Ishikawa (cell line): ENCODE data around the gene ZNF385D.

Experiments used
- CEBPB ChIP-seq: IDR thresholded peaks from 2 replicates; pipeline ENCODE4 v1.6.1; 2012
- CREB1 ChIP-seq: IDR thresholded peaks from 2 replicates; pipeline ENCODE4 v1.6.1; 2012; ENCODE audit warnings: low read depth
- EGR1 ChIP-seq: IDR thresholded peaks from 2 replicates; pipeline ENCODE4 v1.6.1; 2012
- EP300 ChIP-seq: IDR thresholded peaks from 2 replicates; pipeline ENCODE4 v1.6.1; 2012; ENCODE audit warnings: borderline replicate concordance
- FOXM1 ChIP-seq: IDR thresholded peaks from 2 replicates; pipeline ENCODE4 v1.6.1; 2012; ENCODE audit warnings: low read depth, borderline replicate concordance
- NFIC ChIP-seq: IDR thresholded peaks from 2 replicates; pipeline ENCODE4 v1.6.1; 2012
- RAD21 ChIP-seq: IDR thresholded peaks from 2 replicates; pipeline ENCODE4 v1.6.1; 2012; ENCODE audit warnings: low read depth
- TAF1 ChIP-seq: IDR thresholded peaks from 2 replicates; pipeline ENCODE4 v1.6.1; 2012; ENCODE audit warnings: low read depth, mild to moderate bottlenecking
- TCF12 ChIP-seq: IDR thresholded peaks from 2 replicates; pipeline ENCODE4 v1.6.1; 2012; ENCODE audit warnings: low read depth
- TEAD4 ChIP-seq: IDR thresholded peaks from 2 replicates; pipeline ENCODE4 v1.6.1; 2012
- YY1 ChIP-seq: IDR thresholded peaks from 2 replicates; pipeline ENCODE4 v1.6.1; 2012; ENCODE audit warnings: low read depth
- ZBTB7A ChIP-seq: IDR thresholded peaks from 2 replicates; pipeline ENCODE4 v1.6.1; 2012; ENCODE audit warnings: low read depth
- TF ChIP-seq, protein P1 (sequence below): IDR thresholded peaks from 2 replicates; pipeline ENCODE4 v1.6.1; 2012
- TF ChIP-seq, protein P2 (sequence below): IDR thresholded peaks from 2 replicates; pipeline ENCODE4 v1.6.1; 2012; ENCODE audit warnings: low read depth, mild to moderate bottlenecking
- TF ChIP-seq, protein P3 (sequence below): IDR thresholded peaks from 2 replicates; pipeline ENCODE4 v1.6.1; 2012

The ZNF385D gene

DNA sequence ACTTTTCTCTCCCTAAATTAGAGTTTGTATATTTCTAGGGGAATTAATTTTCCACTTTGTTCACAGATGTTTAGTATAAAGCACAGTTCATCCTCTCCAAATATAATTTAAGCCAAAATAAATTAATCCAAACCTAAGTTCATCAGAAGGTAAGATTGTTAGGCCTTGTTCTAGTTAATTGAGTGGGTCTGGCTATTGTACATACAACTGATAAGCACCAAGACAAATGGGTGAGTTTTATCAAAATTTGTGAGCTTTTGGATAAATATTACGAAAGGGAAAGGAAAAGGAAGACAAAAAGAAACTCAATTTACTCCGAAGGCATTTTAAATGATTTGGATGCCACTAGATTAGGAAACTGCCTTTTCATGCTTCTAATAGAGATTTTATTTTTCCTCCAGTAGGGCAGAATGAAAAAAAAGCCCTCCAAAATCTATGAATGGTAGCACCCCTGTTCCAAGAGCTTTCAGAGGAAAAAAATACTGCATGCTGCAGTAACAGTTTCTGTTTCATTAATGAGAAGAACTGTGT, 304.0 kb downstream of the ZNF385D start:
- TF ChIP-seq, protein P1, sequence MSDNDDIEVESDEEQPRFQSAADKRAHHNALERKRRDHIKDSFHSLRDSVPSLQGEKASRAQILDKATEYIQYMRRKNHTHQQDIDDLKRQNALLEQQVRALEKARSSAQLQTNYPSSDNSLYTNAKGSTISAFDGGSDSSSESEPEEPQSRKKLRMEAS = no peak
- TF ChIP-seq YY1 (no peak), TEAD4 (no peak), EP300 (no peak), RAD21 (no peak), ZBTB7A (no peak), FOXM1 (no peak), TCF12 (no peak)
- TF ChIP-seq, protein P2, sequence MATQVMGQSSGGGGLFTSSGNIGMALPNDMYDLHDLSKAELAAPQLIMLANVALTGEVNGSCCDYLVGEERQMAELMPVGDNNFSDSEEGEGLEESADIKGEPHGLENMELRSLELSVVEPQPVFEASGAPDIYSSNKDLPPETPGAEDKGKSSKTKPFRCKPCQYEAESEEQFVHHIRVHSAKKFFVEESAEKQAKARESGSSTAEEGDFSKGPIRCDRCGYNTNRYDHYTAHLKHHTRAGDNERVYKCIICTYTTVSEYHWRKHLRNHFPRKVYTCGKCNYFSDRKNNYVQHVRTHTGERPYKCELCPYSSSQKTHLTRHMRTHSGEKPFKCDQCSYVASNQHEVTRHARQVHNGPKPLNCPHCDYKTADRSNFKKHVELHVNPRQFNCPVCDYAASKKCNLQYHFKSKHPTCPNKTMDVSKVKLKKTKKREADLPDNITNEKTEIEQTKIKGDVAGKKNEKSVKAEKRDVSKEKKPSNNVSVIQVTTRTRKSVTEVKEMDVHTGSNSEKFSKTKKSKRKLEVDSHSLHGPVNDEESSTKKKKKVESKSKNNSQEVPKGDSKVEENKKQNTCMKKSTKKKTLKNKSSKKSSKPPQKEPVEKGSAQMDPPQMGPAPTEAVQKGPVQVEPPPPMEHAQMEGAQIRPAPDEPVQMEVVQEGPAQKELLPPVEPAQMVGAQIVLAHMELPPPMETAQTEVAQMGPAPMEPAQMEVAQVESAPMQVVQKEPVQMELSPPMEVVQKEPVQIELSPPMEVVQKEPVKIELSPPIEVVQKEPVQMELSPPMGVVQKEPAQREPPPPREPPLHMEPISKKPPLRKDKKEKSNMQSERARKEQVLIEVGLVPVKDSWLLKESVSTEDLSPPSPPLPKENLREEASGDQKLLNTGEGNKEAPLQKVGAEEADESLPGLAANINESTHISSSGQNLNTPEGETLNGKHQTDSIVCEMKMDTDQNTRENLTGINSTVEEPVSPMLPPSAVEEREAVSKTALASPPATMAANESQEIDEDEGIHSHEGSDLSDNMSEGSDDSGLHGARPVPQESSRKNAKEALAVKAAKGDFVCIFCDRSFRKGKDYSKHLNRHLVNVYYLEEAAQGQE = no peak
- TF ChIP-seq, protein P3, sequence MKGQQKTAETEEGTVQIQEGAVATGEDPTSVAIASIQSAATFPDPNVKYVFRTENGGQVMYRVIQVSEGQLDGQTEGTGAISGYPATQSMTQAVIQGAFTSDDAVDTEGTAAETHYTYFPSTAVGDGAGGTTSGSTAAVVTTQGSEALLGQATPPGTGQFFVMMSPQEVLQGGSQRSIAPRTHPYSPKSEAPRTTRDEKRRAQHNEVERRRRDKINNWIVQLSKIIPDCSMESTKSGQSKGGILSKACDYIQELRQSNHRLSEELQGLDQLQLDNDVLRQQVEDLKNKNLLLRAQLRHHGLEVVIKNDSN = no peak

DNA sequence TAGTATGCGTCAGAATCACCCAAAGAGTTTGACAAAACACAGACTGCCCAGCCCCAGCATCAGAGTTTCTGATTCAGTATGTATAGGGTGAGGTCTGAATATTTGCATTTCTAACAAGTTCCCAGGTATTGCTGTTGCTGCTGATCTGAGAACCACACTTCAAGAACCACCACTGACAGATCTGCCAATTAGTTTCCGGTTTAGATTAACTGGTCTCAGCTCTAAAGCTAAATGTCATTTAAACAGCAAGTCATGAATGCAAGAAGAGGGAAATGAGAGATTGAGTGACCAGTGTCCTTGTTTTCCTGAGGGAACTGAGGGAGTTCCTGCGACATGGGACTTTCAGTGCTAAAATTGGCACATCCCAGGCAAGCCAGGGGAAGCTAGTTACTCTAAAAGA, 305.0 kb downstream of the ZNF385D start:
- TF ChIP-seq RAD21 (no peak), YY1 (no peak), EP300 (no peak), FOXM1 (no peak), CREB1 (no peak), CEBPB (no peak)
- TF ChIP-seq, protein P3 = no peak
- TF ChIP-seq, protein P1 = no peak

DNA sequence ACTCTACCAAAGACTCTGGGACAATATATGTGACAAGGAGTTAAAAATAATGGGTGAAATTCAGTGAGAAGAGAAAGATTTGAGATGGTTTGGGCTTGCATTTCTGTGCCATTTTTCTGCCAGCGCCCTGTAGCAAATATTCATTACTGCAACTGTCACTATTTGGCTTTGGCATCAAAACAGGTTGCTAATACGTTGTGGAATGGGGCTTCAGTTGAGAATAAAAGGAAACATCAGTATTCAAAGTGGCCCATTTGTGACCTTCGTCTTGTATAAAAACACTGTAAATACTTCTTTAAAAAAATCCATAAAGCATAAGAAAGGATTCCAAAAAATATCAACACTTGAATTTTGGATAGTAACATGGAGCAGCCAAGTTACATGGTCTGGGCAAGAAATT, 309.2 kb downstream of the ZNF385D start:
- TF ChIP-seq TAF1 = no peak
- TF ChIP-seq NFIC = no peak
- TF ChIP-seq, protein P2 = no peak
- no peak for TF ChIP-seq EGR1
- TF ChIP-seq YY1 = no peak
- no peak for TF ChIP-seq CREB1
- no peak for TF ChIP-seq RAD21
- TF ChIP-seq ZBTB7A = no peak
- TF ChIP-seq TCF12 = no peak
- TF ChIP-seq, protein P1 = no peak
- TF ChIP-seq CEBPB = no peak
- TF ChIP-seq, protein P3 = no peak

DNA sequence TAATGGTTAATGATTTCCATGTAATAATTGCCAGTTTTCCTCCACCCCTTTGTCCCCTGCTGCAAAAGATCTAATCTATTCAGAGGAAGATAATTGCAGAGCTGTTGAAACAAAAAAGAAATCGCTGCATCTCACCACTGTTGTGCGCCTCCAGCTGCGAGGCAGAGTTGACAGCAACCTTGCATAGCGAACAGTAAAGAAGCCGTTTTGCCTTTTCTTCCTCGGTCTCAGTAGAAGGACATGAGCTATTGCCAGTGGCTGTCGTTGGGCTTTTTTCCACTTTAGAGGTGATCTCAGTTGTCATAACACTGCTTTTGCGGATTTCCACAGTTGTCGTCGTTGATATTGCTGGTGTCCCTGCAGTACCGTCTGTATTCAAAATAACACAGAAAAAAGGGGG, 314.2 kb downstream of the ZNF385D start:
- no peak for TF ChIP-seq EP300
- TF ChIP-seq TCF12 = no peak

DNA sequence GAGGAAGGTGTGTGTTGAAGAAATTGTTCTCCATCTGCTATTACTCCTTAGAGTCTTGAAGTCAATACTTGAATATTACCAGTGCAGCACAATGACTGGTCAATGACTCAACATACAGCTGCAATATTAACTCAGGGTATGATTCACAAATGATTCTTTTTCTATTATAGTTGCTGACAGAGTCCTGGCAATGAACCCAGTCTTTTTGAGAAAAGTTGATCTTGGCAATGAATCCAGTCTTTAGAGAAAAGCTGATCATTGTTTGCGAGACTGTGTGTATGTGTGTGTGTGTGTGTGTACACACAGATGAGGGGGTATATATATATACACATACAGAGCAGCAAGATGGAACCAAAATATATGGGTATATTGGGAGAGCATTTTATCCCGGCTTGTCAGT, 315.1 kb downstream of the ZNF385D start:
- TF ChIP-seq TEAD4 = no peak
- TF ChIP-seq TAF1 = no peak
- TF ChIP-seq, protein P1 = no peak
- no peak for TF ChIP-seq YY1
- TF ChIP-seq, protein P2 = no peak
- no peak for TF ChIP-seq RAD21
- TF ChIP-seq NFIC = no peak; the same call in 1 of the 2 replicates
- no peak for TF ChIP-seq CEBPB
- TF ChIP-seq TCF12 = no peak
- no peak for TF ChIP-seq FOXM1
- no peak for TF ChIP-seq ZBTB7A
- TF ChIP-seq CREB1 = no peak
